GM12873 (cell line): ENCODE measurements around the gene CHTF18.

Experiments
- CTCF ChIP-seq: IDR thresholded peaks from 2 replicates; pipeline ENCODE4 v1.5.1; 2012; ENCODE audit warnings: low read depth, mild to moderate bottlenecking, moderate library complexity, low read length, control low read depth; ENCODE audit not compliant: insufficient read depth; ENCODE audit errors: missing control alignments

The CHTF18 gene

GRCh38 chr16:792221-792995 is 4.0 kb downstream of the CHTF18 start:
- no peak for TF ChIP-seq CTCF

GRCh38 chr16:793414-793813 is 5.0 kb downstream of the CHTF18 start:
- no peak for TF ChIP-seq CTCF

- no peak for TF ChIP-seq CTCF
Observed at GRCh38 chr16:794091-794822, 5.8 kb downstream of the CHTF18 start.

GRCh38 chr16:794853-795466 is 6.5 kb downstream of the CHTF18 start:
- TF ChIP-seq CTCF: no peak

- no peak for TF ChIP-seq CTCF
Observed at GRCh38 chr16:795580-796229, 7.3 kb downstream of the CHTF18 start.

GRCh38 chr16:796296-797119 is 8.1 kb downstream of the CHTF18 start:
- TF ChIP-seq CTCF: no peak
